ENCODE data around the gene NXN.

DNA sequence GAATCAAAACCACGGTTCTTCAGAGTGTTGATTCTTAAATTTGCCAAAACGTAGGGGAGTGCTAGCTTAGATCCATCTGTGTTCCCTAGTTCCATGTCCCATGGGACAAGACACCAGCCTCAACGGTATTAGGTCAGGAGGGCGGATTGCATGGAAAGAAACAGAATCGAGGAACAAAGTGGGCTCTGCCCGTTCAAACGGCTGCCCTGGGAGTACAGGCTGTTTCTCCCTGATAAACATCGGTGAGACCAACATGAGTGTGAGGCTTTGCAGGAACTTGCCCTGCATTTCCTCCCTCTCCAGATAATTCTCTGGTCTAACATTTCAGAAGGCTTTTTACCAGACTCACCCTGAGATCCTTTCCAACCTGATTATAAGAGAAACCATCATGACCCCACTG is 115.3 kb downstream of the NXN start:
- TF ChIP-seq, protein P1, sequence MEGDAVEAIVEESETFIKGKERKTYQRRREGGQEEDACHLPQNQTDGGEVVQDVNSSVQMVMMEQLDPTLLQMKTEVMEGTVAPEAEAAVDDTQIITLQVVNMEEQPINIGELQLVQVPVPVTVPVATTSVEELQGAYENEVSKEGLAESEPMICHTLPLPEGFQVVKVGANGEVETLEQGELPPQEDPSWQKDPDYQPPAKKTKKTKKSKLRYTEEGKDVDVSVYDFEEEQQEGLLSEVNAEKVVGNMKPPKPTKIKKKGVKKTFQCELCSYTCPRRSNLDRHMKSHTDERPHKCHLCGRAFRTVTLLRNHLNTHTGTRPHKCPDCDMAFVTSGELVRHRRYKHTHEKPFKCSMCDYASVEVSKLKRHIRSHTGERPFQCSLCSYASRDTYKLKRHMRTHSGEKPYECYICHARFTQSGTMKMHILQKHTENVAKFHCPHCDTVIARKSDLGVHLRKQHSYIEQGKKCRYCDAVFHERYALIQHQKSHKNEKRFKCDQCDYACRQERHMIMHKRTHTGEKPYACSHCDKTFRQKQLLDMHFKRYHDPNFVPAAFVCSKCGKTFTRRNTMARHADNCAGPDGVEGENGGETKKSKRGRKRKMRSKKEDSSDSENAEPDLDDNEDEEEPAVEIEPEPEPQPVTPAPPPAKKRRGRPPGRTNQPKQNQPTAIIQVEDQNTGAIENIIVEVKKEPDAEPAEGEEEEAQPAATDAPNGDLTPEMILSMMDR (IDR thresholded peaks at IDR 0.05) = no peak
- TF ChIP-seq ZFX (IDR thresholded peaks at IDR 0.05; ENCODE audit: borderline replicate concordance) = no peak
